Pons (tissue), 1 donor: ENCODE results near the gene PYROXD2.
"Not testable (repeated sequence)": the region's sequence is repeated elsewhere in the genome, so short reads cannot be mapped to it uniquely, and the experiment has no call there.

ENCODE experiments used
- DNase-seq: peaks from one replicate; pipeline ENCODE4 v3.0.0-alpha.2; 2016; ENCODE audit warnings: low spot score

Gene PYROXD2

DNA sequence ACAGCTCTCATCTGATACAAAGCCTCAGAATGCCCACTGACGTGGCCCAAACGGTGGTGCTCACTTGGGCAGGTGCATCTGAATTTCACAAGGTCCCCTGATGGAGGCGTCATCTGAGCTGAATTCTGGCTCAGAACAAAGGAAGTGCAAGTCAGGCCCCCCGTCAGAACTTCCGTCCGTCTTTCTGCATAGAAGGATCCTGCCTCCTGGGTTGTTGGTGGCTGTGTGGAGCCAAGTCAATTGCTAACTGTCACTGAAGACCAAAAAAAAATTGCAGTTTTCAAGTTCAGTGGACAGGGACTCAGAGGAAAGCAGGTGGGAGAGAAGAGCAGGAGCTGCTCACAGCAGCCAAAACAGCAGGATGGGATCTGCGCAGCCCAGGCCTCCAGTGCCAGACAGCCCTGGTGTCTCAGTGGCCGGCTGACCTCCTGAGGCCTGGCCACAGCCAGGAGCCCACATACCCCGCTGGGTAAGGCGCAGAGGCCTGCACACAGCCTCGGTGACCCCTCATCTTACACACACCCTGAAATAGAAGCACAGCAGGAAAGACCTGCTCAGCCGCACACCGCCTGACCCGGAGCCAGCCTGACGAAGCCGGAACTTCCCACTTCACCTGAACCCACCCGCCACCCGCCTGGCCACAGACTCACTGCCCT, 49.4 kb downstream of the PYROXD2 start:
- no peak for DNase-seq

DNA sequence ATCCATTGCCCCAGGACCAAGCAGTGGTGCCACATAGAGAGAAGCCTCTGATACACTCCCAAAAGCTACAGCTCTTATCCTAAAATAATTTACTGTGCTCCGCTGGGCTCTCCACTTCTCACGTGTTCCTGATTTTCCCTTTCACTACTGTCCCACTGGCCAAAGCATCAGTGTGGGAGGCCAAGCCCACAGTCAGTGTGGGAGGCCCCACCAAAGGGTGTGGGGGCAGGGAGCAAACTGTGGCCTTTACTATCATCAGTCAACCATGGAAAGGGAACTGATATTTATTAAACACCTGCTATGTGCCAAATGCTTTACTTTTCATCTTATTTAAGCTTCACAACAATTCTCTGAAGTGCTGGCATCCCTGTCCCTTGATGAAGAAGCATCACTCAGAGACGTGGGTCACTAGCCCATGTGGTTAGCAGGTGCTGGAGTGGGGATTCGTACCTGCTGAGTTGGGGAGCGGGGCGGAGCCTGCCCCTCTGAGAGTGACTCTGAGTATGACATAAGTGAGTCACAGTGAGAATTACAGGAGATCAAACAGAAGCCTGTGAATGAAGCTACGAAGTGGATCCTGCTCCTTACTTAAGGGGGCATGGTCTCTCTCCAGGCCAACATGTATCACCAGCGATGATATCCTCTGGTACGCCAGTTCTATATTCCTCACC, 50.4 kb downstream of the PYROXD2 start:
- DNase-seq: no peak

DNA sequence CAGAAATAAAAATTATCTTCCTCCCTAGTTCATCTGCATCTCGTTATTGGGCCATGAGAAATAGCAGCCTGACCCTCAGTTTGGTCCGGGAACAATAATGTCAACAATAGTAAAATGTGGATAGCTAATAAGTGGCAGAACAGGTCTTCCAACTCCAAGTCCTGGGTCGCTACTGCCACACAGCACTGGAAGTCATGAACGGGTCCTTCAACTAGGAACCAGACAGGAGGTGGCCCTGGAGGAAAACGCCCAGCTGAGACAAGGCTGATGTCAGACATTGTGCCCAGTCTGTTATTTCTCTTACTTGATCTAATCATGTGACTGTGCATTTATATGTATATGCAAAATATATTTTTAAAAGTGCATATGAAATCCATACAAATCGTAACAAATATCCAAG, 51.8 kb downstream of the PYROXD2 start:
- DNase-seq: no peak

DNA sequence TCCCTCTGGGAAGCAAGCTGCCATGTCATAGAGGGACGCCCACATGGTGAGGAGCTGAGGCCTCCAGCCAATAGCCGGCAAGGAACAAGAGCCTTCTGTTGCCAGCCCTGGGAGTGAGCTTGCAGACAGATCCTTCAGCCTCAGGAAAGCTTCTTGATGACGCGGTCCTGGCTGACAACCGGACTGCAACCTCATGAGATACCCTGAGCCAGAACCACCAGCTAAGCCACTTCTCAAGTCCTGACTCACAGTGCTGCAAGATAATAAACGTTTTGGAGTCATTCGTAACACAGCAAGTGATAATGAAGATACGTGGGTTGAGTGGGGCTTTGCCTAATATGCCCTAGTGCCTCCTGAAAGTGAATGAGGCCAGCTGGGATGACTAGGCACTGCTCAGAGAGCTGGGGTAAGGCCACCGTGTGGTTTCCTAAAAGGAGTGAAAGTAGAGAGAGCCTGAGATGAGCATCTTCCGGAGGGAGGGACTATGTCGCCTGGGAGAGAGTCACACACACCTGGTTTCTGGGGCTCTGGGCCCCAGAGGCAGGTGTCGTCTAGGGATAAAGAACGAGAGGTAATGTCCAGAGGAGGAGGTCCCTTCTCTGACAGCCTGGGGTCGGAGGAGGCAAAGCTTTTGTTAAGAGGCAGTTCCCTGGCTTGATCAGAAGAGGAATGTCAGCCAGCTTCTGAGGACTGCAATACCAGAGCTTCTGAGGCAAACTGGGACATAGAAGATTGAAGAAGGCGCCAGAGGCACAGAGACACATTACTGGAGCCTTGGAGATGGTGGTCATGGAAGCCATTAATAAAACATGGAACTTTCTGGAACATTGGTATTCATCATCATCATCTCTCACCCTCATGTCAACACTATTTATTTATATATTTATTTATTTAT, 53.6 kb downstream of the PYROXD2 start:
- peak; percentile 70 for DNase-seq

- DNase-seq: no peak
These were observed 57.7 kb downstream of the PYROXD2 start for GRCh38 chr10:98357194-98357822.

DNA sequence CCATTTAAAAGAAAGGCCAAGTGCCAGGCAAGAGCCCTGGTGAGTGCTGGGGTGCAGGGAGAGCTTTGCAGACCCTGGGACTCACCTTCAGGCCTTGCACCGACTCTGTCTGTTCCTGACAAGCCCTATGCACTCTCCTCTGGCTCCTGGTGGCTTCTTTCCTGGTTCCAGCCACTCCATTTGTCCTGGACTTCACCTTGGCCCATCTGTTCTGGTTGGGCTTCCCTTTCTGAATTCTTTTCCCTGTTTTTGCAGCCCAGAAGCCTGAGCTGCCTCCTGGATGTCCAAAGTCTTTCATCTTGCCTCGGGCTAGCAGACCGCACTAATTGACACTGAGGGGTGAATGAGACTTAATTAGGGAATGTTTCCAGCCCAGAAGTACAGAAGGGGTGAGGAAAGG, 60.5 kb downstream of the PYROXD2 start:
- no peak for DNase-seq

DNA sequence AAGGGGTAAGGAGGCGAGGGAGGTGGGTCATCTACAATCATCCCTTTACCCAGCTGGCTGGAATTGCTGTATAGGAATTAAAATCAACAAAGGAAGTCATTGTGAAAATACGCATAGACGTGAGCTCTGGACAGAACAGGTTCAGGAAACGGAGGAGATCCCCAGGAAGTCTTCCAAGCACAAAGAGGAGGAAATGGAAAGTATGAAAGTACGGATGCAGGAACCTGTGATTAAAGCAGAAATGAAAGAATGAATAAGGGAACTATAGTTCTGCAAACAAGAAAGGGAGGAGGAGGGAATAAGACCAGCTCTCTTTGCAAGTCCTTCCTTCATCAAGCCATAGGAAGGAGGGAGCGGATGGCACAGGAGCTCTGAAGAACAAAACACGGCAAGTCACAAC, 61.8 kb downstream of the PYROXD2 start:
- no peak for DNase-seq

GRCh38 chr10:98351831-98352402, 63.1 kb downstream of the PYROXD2 start:
- no peak for DNase-seq

- no peak for DNase-seq
These were observed 65.5 kb downstream of the PYROXD2 start for GRCh38 chr10:98349508-98349922.

- DNase-seq: no peak
These were observed 68.1 kb downstream of the PYROXD2 start for GRCh38 chr10:98346847-98347246.

DNA sequence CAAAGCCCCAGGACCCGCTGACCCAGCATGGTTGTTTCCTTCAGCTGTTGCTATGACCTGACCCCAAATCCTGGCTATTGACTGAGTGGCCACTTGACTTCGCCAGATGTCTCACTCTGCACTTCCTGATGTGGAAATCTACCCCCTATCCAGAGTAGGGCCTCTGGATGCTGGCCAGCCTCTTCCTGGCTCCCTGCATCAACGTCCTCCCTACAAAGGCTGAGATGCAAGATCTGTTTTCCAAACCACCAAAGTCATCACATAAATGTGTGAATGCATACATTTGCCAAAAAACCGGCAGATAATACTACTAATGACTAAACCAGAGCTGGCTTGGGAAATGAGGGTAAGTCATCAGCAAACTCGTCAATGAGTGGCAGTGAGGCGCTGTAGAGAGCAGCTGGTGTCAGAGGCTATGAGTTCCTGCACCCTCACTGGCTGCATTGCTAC, 70.4 kb downstream of the PYROXD2 start:
- DNase-seq: no peak

DNA sequence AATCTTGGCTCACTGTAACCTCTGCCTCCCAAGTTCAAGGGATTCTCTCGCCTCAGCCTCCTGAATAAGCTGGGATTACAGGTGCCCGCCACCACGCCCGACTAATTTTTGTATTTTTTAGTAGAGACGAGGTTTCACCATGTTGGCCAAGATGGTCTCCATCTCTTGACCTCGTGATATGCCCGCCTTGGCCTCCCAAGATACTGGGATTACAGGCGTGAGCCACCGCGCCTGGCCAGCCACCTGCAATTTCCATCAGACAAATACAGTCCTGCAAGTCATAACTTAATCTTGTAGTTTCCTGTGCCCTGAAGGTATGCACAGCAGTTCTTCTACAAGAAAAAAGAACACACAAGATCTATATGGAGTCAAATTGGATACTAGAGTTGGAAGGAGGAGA, 73.3 kb downstream of the PYROXD2 start:
- not testable (repeated sequence) for DNase-seq

- no peak for DNase-seq
These were observed 74.1 kb downstream of the PYROXD2 start for GRCh38 chr10:98340940-98341310.

DNA sequence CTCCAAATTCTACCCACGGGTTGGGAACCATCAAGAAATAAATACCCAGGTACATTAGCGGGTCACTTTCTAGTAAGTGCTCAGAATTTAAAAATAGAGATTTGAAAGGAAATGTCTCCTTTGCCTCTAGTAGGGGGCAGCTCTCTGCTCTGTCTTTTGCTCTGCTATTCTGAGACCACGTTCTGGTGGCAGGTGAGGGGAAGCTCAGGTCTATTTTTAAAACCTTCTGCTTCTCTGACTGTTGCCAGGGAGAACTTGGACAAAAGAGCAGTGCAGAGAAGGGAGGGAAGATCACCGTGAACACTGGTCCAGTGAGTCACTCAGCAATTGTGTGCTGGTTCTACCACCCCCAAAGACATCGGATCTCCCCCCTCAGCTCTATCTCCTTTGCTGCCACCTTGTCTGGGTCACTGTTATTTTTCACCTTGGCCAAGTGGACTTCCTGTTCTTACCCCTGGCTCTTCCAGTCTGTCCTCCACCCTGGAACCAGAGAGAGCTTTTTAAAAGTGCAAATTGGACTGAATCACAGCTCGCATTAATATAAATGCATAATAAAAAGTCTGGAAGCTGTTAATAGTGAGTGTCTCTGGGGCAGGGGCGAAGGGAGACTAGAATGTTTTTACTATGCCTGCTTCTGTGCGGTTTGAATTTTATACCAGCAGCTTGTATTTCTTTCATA, 74.6 kb downstream of the PYROXD2 start:
- no peak for DNase-seq

GRCh38 chr10:98339799-98340198, 75.2 kb downstream of the PYROXD2 start:
- DNase-seq: no peak

DNA sequence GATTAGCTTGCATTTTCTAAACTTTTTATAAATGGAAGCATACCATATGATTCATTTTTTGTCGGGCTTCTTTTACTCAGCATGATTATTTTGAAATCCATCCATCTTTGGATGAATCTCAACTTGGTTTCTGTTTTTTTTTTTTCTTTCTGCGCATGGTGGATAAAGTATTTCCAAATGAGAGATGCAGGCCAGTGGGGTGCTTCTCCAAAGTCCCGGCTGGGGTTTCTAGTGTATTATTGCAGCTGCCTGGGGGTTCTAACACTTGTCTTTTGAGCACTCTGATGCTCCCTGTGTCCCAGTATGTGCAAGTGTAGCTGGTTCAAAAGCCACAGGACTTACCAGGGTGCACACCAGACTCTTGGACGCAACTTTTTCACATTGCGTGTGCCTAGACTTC, 76.1 kb downstream of the PYROXD2 start:
- no peak for DNase-seq

- no peak for DNase-seq
These were observed 76.7 kb downstream of the PYROXD2 start for GRCh38 chr10:98338318-98338717.

DNA sequence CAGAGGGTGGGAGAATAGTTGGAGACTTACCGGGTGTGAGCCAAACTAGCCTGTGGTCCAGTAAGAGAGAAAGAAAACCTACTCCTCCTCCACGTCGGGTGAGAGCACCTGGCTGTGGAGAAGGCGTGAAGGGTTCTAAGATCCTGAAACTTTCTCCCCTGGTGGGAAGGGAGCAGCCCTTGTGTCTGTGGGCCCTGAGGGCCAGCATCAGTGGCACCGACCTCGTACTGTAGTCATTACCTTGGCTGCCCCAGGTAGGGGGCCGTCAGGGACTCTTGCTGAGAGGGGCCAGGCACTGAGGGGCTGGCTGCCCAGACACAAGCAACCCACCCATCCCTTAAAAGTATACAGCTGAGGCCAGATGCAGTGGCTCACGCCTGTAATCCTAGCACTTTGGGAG, 77.5 kb downstream of the PYROXD2 start:
- DNase-seq: no peak
